Suppressor macrophage treated with lipopolysaccharide for 4 hours (primary cell): ENCODE results near the gene SORCS2.

Experiments used
- DNase-seq: peaks from one replicate; pipeline ENCODE4 v3.0.0-alpha.2; 2020

The SORCS2 gene

GRCh38 chr4:7607156-7607910, 415.0 kb downstream of the SORCS2 start:
- DNase-seq, result no peak

GRCh38 chr4:7608046-7608445, 415.7 kb downstream of the SORCS2 start:
- no peak for DNase-seq

DNA sequence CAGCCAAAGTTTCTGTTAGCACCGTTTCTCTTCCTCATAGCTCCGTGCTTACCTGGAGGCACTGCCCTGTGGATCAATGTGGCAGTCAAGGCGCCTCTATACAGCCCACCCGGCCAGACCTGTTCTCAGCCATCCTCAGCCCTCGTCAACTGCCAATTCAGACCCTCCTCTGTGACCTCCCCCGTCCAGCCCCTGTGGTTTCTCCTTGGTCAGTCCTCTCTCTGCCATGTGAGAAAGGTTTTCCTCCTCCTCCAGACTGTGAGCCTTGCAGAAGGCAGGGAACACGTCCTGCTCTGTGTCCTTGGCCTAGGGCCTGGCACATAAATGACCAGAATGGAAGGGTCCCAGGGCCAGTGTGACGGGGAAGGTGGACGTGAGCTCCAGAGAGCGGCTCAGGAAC, 417.0 kb downstream of the SORCS2 start:
- no peak for DNase-seq

DNA sequence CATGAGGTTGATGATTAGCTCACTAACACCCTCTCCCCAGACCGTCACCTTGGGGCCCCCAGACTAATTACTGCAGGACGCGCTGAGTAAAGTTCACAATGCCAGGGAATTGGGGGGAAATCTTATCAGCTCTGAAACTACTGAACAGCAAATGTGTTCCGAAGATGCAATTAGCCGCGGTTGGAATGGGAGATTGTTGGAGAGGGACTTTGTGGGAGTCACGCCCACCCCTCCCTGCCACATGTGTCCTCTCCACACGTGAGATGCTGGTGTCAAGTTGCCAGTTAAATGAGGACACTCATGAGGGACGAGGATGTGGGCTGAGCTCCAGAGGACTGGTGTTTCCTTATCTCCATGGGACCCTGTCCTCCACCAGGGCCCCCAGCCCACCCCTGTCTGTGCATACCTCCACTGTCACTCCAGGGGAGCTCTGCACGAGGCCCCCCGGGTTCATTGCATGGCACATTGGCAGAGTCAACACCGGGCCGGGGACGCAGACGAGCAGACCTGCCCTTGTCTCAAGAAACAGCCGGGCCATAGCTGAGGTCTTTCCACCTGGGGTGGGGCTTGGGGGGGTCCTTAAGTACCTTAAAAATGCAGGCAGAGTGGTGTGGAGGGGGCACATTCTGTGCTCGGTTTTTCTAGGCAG, 417.8 kb downstream of the SORCS2 start:
- no peak for DNase-seq

DNA sequence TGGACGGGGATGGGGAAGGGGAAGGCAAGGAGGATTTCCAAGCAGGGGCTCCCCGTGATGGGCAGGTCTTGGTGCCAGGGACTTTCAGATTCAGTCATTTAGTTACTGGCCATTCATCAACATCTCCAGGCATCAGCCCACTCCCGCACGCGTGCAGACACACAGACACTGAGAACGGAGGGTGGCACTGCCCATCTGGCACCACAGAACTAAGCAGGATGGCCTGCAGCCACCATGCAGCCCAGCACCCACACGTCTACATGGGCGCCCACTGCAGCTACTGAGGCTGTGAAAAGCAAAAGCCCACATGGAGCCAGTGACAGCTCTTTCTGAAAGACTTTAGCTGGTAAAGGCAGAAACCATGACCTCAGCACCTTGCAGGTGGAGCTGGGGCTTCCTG, 418.5 kb downstream of the SORCS2 start:
- DNase-seq, result no peak

- no peak for DNase-seq
Measured at GRCh38 chr4:7612311-7612897, 420.1 kb downstream of the SORCS2 start.

DNA sequence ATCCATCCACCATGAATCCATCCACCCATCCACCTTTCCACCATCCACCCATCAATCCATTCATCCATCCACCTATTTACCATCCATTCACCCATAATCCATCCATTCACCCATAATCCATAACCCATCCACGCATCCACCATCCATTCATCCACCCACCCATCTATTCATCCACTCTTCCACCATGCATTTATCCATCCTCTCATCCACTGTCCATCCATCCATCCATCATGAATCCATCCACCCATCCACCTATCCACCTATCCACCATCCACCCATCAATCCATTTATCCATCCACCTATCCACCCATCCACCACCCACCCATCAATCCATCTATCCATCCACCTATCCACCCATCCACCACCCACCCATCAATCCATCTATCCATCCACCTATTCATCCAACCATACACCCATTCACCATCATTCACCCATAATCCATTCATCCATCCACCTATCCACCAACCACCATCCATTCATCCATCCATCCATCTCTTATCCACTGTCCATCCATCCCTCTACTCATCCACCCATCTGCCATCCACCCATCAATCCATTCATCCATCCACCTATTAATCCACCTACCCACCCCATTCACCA, 422.1 kb downstream of the SORCS2 start:
- no peak for DNase-seq

GRCh38 chr4:7616193-7616592, 423.9 kb downstream of the SORCS2 start:
- DNase-seq, result no peak

- DNase-seq, result no peak
Measured at GRCh38 chr4:7618361-7618760, 426.0 kb downstream of the SORCS2 start.

GRCh38 chr4:7620086-7620813, 427.9 kb downstream of the SORCS2 start:
- no peak for DNase-seq

DNA sequence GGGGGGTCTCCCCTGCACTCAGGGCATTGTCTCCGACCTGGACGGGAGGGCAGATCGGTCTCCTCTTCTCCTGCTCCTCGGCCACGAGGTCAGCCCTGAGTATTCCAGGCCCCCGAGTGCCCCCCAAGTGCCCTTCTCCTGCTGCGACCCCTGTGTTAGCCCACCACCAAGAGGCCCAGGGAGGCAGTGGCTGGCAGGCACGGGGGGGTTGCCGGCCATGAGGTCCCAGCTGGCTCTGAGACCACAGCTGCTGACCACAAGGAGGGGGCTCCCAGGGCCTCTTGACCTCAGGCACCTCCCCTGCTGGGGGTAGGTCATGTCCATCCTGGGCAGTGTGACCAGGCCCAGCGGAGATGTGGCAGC, 428.5 kb downstream of the SORCS2 start:
- DNase-seq, result no peak

DNA sequence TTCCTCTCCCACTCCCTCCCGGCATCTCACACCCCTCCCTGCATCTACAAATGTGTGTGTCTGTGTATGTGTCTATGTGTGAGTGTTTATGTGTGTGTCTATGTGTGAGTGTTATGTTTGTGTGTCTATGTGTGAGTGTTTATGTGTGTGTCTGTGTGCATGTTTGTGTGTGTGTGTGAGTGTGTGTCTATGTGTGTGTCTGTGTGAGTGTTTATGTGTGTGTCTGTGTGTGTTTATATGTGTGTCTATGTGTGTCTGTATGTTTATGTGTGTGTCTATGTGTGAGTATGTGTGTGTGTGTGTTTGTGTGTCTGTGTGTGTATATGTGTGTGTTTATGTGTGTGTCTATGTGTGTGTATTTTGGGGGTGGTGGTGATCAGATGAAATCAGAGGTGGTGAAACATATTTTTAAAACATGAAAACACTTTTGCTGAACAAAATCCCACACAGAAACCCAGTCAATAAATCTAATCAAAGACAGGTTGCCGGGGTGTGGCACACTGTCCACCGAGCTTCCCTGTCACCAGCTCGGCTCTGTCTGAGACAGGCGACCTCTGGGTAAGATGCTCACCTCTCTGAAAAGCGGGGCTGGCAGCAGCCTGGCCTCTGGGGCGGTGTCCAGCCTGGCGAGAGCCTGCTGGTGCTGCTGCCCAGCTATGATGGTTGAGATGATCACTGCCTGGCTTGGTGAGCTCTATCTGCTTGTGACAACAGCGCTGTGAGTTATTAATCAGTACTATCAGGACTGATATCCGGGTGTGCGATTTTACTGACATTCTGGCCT, 429.1 kb downstream of the SORCS2 start:
- DNase-seq, result no peak

DNA sequence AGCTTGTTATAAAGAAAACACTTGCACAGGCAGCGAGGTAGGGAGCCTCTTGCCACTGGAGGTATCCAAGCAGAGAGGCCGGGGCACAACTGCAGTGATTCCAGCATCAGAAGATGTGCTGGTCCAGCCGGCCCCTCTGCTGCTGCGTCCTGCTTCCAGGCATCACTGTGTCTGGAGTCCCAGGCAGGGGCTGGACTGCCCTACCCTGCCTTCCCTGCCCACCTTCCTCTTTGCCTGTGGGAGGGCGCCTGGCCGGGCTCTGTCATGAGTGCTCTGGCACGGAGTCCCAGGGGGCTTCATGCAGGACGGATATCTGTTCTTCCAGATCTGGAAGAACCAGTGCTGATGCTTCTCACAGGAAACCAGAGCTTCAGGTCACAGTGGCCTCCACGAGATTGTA, 430.0 kb downstream of the SORCS2 start:
- no peak for DNase-seq

DNA sequence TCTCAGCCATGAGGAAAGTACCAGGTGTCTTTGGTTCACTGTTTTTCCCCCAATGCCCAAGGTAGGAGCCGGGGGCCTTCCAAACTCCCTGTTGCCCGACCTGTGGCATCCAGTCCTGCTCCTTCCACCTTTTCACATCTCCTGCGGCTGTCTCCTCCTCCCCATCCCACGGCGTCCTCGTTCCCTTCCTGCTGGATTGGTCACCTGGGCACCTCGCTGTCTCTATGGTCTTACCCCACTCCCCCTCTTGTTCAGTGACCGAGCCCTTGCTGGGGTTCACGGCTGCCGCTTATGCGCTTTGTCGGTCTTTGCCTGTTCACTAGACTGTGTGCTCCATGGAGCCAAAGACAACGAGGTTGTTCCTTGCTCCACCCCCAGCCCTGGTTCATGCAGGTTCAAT, 431.1 kb downstream of the SORCS2 start:
- no peak for DNase-seq

DNA sequence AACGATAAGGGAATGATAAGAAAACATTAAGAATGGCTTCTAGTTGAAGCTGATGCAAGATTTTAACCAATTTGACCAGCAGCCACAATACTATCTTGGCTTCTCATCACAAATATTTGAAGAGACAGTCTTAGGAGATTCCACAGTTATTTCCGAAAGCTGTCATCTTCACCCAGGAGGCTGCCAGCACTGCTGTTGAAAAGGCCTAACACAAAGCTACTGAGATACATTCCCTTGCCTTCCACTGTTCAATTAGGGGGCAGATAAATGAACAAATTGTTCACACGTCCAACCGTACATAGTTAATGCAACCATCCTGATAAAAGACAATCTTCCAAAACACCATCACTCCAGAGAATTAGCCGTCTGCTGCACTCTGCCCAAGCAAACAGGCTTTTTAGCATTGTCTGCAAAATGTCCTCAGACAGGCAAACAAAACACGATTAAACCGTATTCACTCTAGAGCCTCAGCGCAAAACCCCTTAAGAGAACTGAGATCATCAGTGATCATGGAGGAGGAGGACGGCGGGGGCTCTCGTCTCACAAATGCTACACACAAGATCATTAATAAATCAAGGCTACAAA, 432.1 kb downstream of the SORCS2 start:
- DNase-seq, result no peak

GRCh38 chr4:7625071-7625470, 432.7 kb downstream of the SORCS2 start:
- no peak for DNase-seq

DNA sequence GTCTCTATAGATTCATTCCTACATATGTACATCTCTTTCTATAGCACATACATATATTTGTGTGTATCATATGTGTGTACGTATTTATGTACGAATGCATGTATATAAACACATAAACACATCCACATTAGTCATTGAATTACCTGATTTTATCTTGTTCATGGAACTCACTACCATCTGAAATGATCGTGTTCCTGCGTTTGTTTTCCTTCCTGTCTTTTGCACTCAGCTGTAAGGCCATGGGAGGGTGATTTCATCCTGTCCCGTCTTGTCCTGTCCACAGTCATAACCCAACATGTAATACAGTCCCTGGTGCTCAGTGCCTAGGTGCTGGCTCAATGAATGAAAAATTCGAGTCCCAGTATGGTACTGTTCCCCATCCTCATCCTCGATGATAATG, 434.2 kb downstream of the SORCS2 start:
- DNase-seq, result no peak

DNA sequence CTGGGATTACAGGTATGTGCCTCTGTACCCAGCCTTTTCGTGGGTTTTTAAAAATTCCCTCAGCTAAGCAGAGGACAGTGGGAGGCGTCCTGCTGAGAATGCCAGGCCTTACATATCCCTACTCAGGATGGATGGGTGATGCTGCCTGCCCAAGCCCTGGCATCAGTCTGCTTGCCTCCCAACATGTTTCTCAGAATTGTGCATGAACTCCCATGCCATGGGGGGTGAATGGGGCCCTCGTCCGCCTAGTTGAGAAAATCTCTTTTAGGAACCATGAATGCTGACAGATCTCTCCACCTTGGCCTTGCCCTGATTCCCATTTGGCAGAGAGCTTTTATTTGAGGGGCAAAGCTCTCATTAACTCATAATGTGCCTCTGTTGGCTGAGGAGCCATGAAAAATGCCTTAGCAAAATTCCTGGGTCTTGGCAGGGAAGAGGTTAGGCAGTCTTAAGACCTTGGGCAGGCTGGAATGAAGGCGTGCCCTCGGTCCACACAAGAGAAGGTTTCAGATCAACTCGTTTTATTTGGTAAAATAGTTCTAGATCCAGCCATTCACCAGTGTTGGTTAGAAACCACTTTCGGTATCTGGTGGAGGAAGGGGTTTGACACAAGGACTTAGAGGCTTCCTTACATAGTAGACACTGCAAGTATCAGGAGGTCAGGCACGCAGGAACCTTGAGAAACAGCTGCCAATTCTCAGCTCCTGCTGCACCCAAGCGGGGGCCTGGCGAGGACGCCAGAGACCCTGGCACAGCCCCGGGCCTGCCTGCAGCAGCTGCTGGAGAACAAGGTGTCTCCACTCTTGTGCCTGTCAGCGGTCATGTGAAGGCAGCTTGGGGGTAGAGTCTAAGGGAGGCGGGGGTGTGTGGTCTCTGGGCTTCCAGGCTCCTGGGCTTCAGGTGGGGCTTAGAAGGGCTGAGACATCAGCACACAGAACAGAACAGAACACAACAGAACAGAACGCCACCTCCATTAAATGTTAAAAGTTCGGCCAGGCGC, 435.2 kb downstream of the SORCS2 start:
- DNase-seq, result no peak

- DNase-seq, result no peak
Measured at GRCh38 chr4:7628432-7628831, 436.1 kb downstream of the SORCS2 start.

- no peak for DNase-seq
Measured at GRCh38 chr4:7629501-7630254, 437.3 kb downstream of the SORCS2 start.
